ENCODE data around the gene PTTG1IP2.

GRCh38 chr7:90485734-90486316 is 16.4 kb downstream of the PTTG1IP2 start:
- TF ChIP-seq REST (IDR thresholded peaks at IDR 0.05; ENCODE audit: insufficient read depth in 1 of 2, low read depth in 2 of 2, low read length in 2 of 2) (no peak), TAF1 (IDR thresholded peaks at IDR 0.05; ENCODE audit: borderline replicate concordance, insufficient read depth, low read length) (no peak), POLR2AphosphoS5 (IDR thresholded peaks at IDR 0.05; ENCODE audit: low read depth, low read length) (no peak), SIN3A (IDR thresholded peaks at IDR 0.05; ENCODE audit: borderline replicate concordance, insufficient read depth, low read length) (no peak)
